ENCODE measurements around the gene HLCS.

HLCS gene

GRCh38 chr21:36976228-36976861 is 9.9 kb upstream of the HLCS start:
- no peaks in the 10 kb centered on the region for H3K36me3 ChIP-seq (ENCODE audit: control insufficient read depth in 4 of 4, insufficient read depth in 4 of 4, low read length in 3 of 4)
- ChIA-PET POLR2A (no interaction called here), CTCF (interaction anchor here (0.7 to 4.2 kb wide), 25 partner anchors 9 to 191 kb away, joined by 3 to 29 read pairs (median 4); partner anchors contain the start of genes HLCS and RIPPLY3)
- H3K27ac ChIP-seq (ENCODE audit: insufficient read depth in 1 of 2, low read depth in 1 of 2, low read length in 2 of 2, poor library complexity in 1 of 2, severe bottlenecking in 2 of 2): no peak overlapping the region
- 82% methylated on average over 4 of the region's 5 CpGs for WGBS (ENCODE audit: insufficient coverage)
- peaks cover 2 to 24% (median 18%) of the 10 kb centered on the region in 4 experiments for H3K4me1 ChIP-seq (ENCODE audit: control extremely low read depth in 1 of 4, control insufficient read depth in 4 of 4, insufficient read depth in 4 of 4, low read length in 3 of 4)
- H3K27me3 ChIP-seq (replicated peaks in 2 of 5; ENCODE audit: control insufficient read depth in 4 of 5, insufficient read depth in 5 of 5, low read length in 4 of 5): peaks cover 0 to 2% (median 0%) of the 10 kb centered on the region in 5 experiments
- peak in 2 of 3 donors; percentile 25 to 60 for DNase-seq
- no peak overlapping the region for H3K4me3 ChIP-seq (ENCODE audit: control insufficient read depth in 1 of 7, extremely low read depth in 1 of 7, insufficient read depth in 4 of 7, low read depth in 2 of 7, low read length in 6 of 7)
- H3K9me3 ChIP-seq (ENCODE audit: control extremely low read depth in 1 of 5, control insufficient read depth in 4 of 5, insufficient read depth in 2 of 5, low read depth in 1 of 5, low read length in 4 of 5): no peaks in the 10 kb centered on the region

DNA sequence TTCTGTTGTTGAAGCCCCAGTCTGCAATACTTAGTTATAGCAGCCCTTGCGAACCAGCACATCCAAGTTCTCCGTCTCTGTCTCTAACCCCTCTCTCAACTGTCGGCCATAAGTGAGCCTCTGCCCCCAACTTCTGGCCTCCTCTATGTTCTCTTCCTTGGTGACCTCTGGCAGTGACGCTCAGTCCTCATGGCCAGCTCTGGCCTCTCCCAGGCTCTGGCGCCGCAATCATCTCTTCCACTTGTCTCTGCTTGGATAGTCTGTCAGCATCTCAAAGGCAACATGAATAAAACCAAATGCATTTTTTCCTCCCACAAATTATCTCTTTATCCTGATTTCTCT is 8.4 kb upstream of the HLCS start:
- POLR2A ChIA-PET: no interaction called here
- WGBS (ENCODE audit: insufficient coverage): 98% methylated on average over 6 of the region's 6 CpGs

DNA sequence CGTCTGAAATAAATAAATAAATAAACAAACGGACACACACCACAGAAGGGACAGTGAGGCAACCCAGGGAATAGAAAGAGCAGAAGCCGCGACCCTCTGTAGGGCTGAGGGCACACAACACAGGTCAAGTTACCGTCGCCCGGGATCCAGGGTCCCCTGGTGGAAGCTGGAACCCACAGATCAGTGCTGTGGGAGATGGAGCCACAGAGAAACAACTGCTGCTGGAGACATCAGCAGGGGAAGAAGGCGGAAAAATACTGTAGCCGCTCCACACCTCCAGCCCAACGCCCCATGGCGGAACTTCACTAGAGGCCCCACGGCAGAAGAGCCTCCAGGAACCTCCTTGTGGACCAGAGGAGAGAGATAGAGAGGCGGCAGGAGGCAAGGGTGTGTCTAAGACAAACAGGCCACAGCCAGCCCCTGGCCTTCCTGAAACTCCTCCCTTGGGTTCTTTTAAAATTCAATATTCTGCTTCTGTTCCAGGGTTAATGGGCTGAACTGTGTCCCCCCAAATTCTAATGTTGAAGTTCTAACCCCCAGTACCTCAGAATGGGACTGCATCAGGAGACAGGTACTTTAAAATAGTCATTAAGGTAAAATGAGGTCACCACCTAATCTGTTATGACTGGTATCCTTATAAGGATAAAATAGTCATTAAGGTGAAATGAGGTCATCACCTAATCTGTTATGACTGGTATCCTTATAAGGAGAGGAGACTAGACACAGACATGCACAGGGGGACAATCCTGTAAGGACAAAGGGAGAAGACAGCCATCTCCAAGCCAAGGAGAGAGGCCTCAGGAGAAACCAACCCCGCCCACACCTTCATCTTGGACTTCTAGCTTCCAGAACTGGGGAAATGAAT is 7.7 kb upstream of the HLCS start:
- peaks cover 2 to 14% (median 8%) of the 10 kb centered on the region in 4 experiments for H3K4me1 ChIP-seq (ENCODE audit: control extremely low read depth in 1 of 4, control insufficient read depth in 4 of 4, insufficient read depth in 4 of 4, low read length in 3 of 4)
- no peaks in the 10 kb centered on the region for H3K9me3 ChIP-seq (ENCODE audit: control extremely low read depth in 1 of 5, control insufficient read depth in 4 of 5, insufficient read depth in 2 of 5, low read depth in 1 of 5, low read length in 4 of 5)
- H3K27ac ChIP-seq (ENCODE audit: insufficient read depth in 1 of 2, low read depth in 1 of 2, low read length in 2 of 2, poor library complexity in 1 of 2, severe bottlenecking in 2 of 2): peak overlapping the region in 1 of 2 experiments; percentile 14
- CTCF ChIA-PET: interaction anchor here (0.8 to 1.8 kb wide), 2 partner anchors 36 to 43 kb away, joined by 3 to 5 read pairs; no protein-coding TSS in a partner anchor
- WGBS (ENCODE audit: insufficient coverage): 96% methylated on average over 11 of the region's 14 CpGs
- no peak for DNase-seq
- POLR2A ChIA-PET: no interaction called here
- H3K27me3 ChIP-seq (replicated peaks in 2 of 5; ENCODE audit: control insufficient read depth in 4 of 5, insufficient read depth in 5 of 5, low read length in 4 of 5): no peaks in the 10 kb centered on the region
- H3K36me3 ChIP-seq (ENCODE audit: control insufficient read depth in 4 of 4, insufficient read depth in 4 of 4, low read length in 3 of 4): no peaks in the 10 kb centered on the region
- H3K4me3 ChIP-seq (ENCODE audit: control insufficient read depth in 1 of 7, extremely low read depth in 1 of 7, insufficient read depth in 4 of 7, low read depth in 2 of 7, low read length in 6 of 7): no peak overlapping the region

More for the DNA sequence above, 8.4 kb upstream of the HLCS start:
- no peak overlapping the region for H3K4me3 ChIP-seq (ENCODE audit: control insufficient read depth in 1 of 7, extremely low read depth in 1 of 7, insufficient read depth in 4 of 7, low read depth in 2 of 7, low read length in 6 of 7)
- DNase-seq: no peak
- peaks cover 2 to 14% (median 8%) of the 10 kb centered on the region in 4 experiments for H3K4me1 ChIP-seq (ENCODE audit: control extremely low read depth in 1 of 4, control insufficient read depth in 4 of 4, insufficient read depth in 4 of 4, low read length in 3 of 4)
- H3K9me3 ChIP-seq (ENCODE audit: control extremely low read depth in 1 of 5, control insufficient read depth in 4 of 5, insufficient read depth in 2 of 5, low read depth in 1 of 5, low read length in 4 of 5): no peaks in the 10 kb centered on the region
- peak overlapping the region in 1 of 2 experiments; percentile 14 for H3K27ac ChIP-seq (ENCODE audit: insufficient read depth in 1 of 2, low read depth in 1 of 2, low read length in 2 of 2, poor library complexity in 1 of 2, severe bottlenecking in 2 of 2)
- H3K27me3 ChIP-seq (replicated peaks in 2 of 5; ENCODE audit: control insufficient read depth in 4 of 5, insufficient read depth in 5 of 5, low read length in 4 of 5): no peaks in the 10 kb centered on the region
- H3K36me3 ChIP-seq (ENCODE audit: control insufficient read depth in 4 of 4, insufficient read depth in 4 of 4, low read length in 3 of 4): no peaks in the 10 kb centered on the region
- CTCF ChIA-PET: interaction anchor here (2.1 to 4.2 kb wide), 3 partner anchors 8 to 15 kb away, joined by 5 to 29 read pairs (median 25); partner anchors contain the start of gene HLCS

DNA sequence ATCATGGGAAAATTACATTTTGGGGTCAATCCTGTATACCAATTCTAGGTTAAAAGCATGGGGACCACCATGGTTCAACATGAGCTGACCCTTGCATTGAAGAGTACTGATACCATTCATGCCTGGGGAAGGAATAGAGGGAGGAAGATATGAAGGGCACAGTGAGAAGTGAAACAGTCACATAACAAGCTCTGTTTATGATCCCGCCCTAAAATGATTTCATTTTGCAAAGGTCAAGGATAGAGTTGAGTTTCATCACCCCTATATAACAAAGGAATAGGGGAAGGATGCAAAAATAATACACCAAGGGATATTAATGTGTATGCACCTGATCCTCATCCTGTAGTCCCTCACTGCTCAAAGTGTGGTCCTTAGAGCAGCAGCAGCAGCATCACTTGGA is 2.5 kb upstream of the HLCS start:
- no peaks in the 10 kb centered on the region for H3K27me3 ChIP-seq (replicated peaks in 2 of 5; ENCODE audit: control insufficient read depth in 4 of 5, insufficient read depth in 5 of 5, low read length in 4 of 5)
- H3K4me3 ChIP-seq (ENCODE audit: control insufficient read depth in 1 of 7, extremely low read depth in 1 of 7, insufficient read depth in 4 of 7, low read depth in 2 of 7, low read length in 6 of 7): no peak overlapping the region
- CTCF ChIA-PET: interaction anchor here (1.1 to 4.9 kb wide), 3 partner anchors 8 to 117 kb away, joined by 3 to 29 read pairs (median 3); no protein-coding TSS in a partner anchor
- H3K9me3 ChIP-seq (ENCODE audit: control extremely low read depth in 1 of 5, control insufficient read depth in 4 of 5, insufficient read depth in 2 of 5, low read depth in 1 of 5, low read length in 4 of 5): no peaks in the 10 kb centered on the region
- POLR2A ChIA-PET: no interaction called here
- no peak for DNase-seq
- H3K36me3 ChIP-seq (ENCODE audit: control insufficient read depth in 4 of 4, insufficient read depth in 4 of 4, low read length in 3 of 4): no peaks in the 10 kb centered on the region
- H3K27ac ChIP-seq (ENCODE audit: insufficient read depth in 1 of 2, low read depth in 1 of 2, low read length in 2 of 2, poor library complexity in 1 of 2, severe bottlenecking in 2 of 2): no peak overlapping the region
- H3K4me1 ChIP-seq (ENCODE audit: control extremely low read depth in 1 of 4, control insufficient read depth in 4 of 4, insufficient read depth in 4 of 4, low read length in 3 of 4): peaks cover 0 to 17% (median 13%) of the 10 kb centered on the region in 4 experiments
- no CpG with 5 or more reads among the region's 1 CpG for WGBS (ENCODE audit: insufficient coverage)

DNA sequence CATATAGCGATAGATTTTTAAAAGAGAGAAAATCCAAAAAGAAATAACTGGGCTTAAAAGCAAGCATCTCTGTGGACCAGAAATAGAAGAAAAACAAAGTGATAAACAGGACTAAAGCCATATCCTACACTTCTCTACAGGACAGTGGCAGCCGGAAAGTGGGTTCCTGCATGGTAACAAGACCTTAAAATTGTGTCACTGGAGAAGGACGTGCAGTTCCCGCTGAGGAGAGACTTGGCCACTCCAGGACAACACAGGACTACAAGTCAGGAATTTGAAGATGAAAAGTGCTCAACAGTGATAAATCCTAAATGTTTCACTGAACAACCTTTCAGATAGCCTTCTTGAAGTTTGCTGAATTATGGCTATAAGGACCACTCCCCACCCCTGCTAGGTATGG is 1.9 kb upstream of the HLCS start:
- Histone ChIP-seq H3K27ac (ENCODE audit: insufficient read depth in 1 of 2, low read depth in 1 of 2, low read length in 2 of 2, poor library complexity in 1 of 2, severe bottlenecking in 2 of 2) (no peak overlapping the region), H3K4me3 (ENCODE audit: control insufficient read depth in 1 of 7, extremely low read depth in 1 of 7, insufficient read depth in 4 of 7, low read depth in 2 of 7, low read length in 6 of 7) (no peak overlapping the region), H3K4me1 (ENCODE audit: control extremely low read depth in 1 of 4, control insufficient read depth in 4 of 4, insufficient read depth in 4 of 4, low read length in 3 of 4) (peaks cover 0 to 17% (median 13%) of the 10 kb centered on the region in 4 experiments), H3K9me3 (ENCODE audit: control extremely low read depth in 1 of 5, control insufficient read depth in 4 of 5, insufficient read depth in 2 of 5, low read depth in 1 of 5, low read length in 4 of 5) (no peaks in the 10 kb centered on the region), H3K36me3 (ENCODE audit: control insufficient read depth in 4 of 4, insufficient read depth in 4 of 4, low read length in 3 of 4) (no peaks in the 10 kb centered on the region), H3K27me3 (replicated peaks in 2 of 5; ENCODE audit: control insufficient read depth in 4 of 5, insufficient read depth in 5 of 5, low read length in 4 of 5) (no peaks in the 10 kb centered on the region)
- no peak for DNase-seq
- 83% methylated on average over 2 of the region's 4 CpGs for WGBS (ENCODE audit: insufficient coverage)
- ChIA-PET CTCF (interaction anchor here (1.7 to 4.9 kb wide), 2 partner anchors 9 to 38 kb away, joined by 3 to 29 read pairs; partner anchors contain the start of gene RIPPLY3), POLR2A (no interaction called here)

- POLR2A ChIA-PET: no interaction called here
- H3K9me3 ChIP-seq (ENCODE audit: control extremely low read depth in 1 of 5, control insufficient read depth in 4 of 5, insufficient read depth in 2 of 5, low read depth in 1 of 5, low read length in 4 of 5): no peaks in the 10 kb centered on the region
- H3K4me1 ChIP-seq (ENCODE audit: control extremely low read depth in 1 of 4, control insufficient read depth in 4 of 4, insufficient read depth in 4 of 4, low read length in 3 of 4): peaks cover 0 to 17% (median 13%) of the 10 kb centered on the region in 4 experiments
- DNase-seq: peak in 2 of 3 donors; percentile 52 to 80
- peak overlapping the region in 6 of 7 experiments; percentile 8 to 85 (median 42) for H3K4me3 ChIP-seq (ENCODE audit: control insufficient read depth in 1 of 7, extremely low read depth in 1 of 7, insufficient read depth in 4 of 7, low read depth in 2 of 7, low read length in 6 of 7)
- H3K27ac ChIP-seq (ENCODE audit: insufficient read depth in 1 of 2, low read depth in 1 of 2, low read length in 2 of 2, poor library complexity in 1 of 2, severe bottlenecking in 2 of 2): peak overlapping the region in 1 of 2 experiments; percentile 43
- WGBS (ENCODE audit: insufficient coverage): 34% methylated on average over 9 of the region's 34 CpGs
- no peaks in the 10 kb centered on the region for H3K36me3 ChIP-seq (ENCODE audit: control insufficient read depth in 4 of 4, insufficient read depth in 4 of 4, low read length in 3 of 4)
- H3K27me3 ChIP-seq (replicated peaks in 2 of 5; ENCODE audit: control insufficient read depth in 4 of 5, insufficient read depth in 5 of 5, low read length in 4 of 5): no peaks in the 10 kb centered on the region
- CTCF ChIA-PET: interaction anchor here (0.7 to 4.9 kb wide), 5 partner anchors 10 to 46 kb away, joined by 3 to 29 read pairs (median 3); partner anchors contain the start of gene RIPPLY3
These were observed 626 bp upstream of the HLCS start for GRCh38 chr21:36966821-36967768.
